Activated CD8-positive, alpha-beta memory T cell treated with anti-CD3 and anti-CD28 coated beads, Interleukin-2, amount 50 U/mL, for 1 hour (primary cell): ENCODE measurements around the gene MAP1LC3B2.

ENCODE experiments used
- DNase-seq: peaks from one replicate; pipeline ENCODE4 v3.0.0-alpha.2; 2020; ENCODE audit errors: extremely low read depth

Gene MAP1LC3B2

GRCh38 chr12:116559162-116559935 is at the start of gene MAP1LC3B2:
Gene MAP1LC3B2 (plus strand): TSS chr12:116559381. CDS start chr12:116575943, 16,562 bp downstream.
- DNase-seq = peak; percentile 43

GRCh38 chr12:116513944-116514343 is 45.2 kb upstream of the MAP1LC3B2 start:
- no peak for DNase-seq

GRCh38 chr12:116515684-116516083 is 43.5 kb upstream of the MAP1LC3B2 start:
- no peak for DNase-seq

GRCh38 chr12:116516657-116517056 is 42.5 kb upstream of the MAP1LC3B2 start:
- DNase-seq = no peak

GRCh38 chr12:116517431-116518045 is 41.6 kb upstream of the MAP1LC3B2 start:
- DNase-seq = no peak

GRCh38 chr12:116520225-116520760 is 38.9 kb upstream of the MAP1LC3B2 start:
- DNase-seq = no peak

GRCh38 chr12:116520801-116521471 is 38.2 kb upstream of the MAP1LC3B2 start:
- no peak for DNase-seq

- DNase-seq = no peak
Observed at GRCh38 chr12:116524311-116524710, 34.9 kb upstream of the MAP1LC3B2 start.

GRCh38 chr12:116524964-116525379 is 34.2 kb upstream of the MAP1LC3B2 start:
- no peak for DNase-seq

- DNase-seq = no peak
Observed at GRCh38 chr12:116525418-116526001, 33.7 kb upstream of the MAP1LC3B2 start.

GRCh38 chr12:116528065-116528464 is 31.1 kb upstream of the MAP1LC3B2 start:
- DNase-seq = no peak

GRCh38 chr12:116528498-116528897 is 30.7 kb upstream of the MAP1LC3B2 start:
- no peak for DNase-seq

GRCh38 chr12:116529048-116529447 is 30.1 kb upstream of the MAP1LC3B2 start:
- DNase-seq = no peak

- no peak for DNase-seq
Observed at GRCh38 chr12:116529686-116530085, 29.5 kb upstream of the MAP1LC3B2 start.

GRCh38 chr12:116532428-116532827 is 26.8 kb upstream of the MAP1LC3B2 start:
- no peak for DNase-seq

GRCh38 chr12:116532986-116533342 is 26.2 kb upstream of the MAP1LC3B2 start:
- DNase-seq = no peak

- DNase-seq = peak; percentile 43
Observed at GRCh38 chr12:116533343-116534251, 25.6 kb upstream of the MAP1LC3B2 start.

GRCh38 chr12:116534311-116535121 is 24.7 kb upstream of the MAP1LC3B2 start:
- DNase-seq = no peak

- DNase-seq = no peak
Observed at GRCh38 chr12:116535241-116535640, 23.9 kb upstream of the MAP1LC3B2 start.
